Psoas muscle (tissue), 8 donors: Measurements from ENCODE around the gene PLCZ1. TPM values are rescaled to one million over a fixed set of nuclear protein-coding genes. Genes with fewer than 3 reads are reported as not detected.

Experiments
- ATAC-seq, 4 donors: fragments of 200-7000 bp; cut with Tn5 transposase; one replicate each; pipeline ENCODE4 v1.9.1; 2020; ENCODE audit warnings: moderate library complexity in 3 of 4, mild to moderate bottlenecking in 2 of 4
- DNase-seq, 2 donors: peaks; one replicate each; pipeline ENCODE4 v3.0.0-alpha.2; 2020
- H3K27ac ChIP-seq: fragments of 200-600 bp; one replicate; pipeline ENCODE4 v1.8.0; 2022
- H3K27me3 ChIP-seq, 3 donors: fragments of 200-600 bp in 1 of 3; one replicate each; pipeline versions ENCODE4 v1.6.1 to v1.8.0; 2013 to 2022; ENCODE audit warnings: low read length in 2 of 3, mild to moderate bottlenecking in 2 of 3, moderate library complexity in 1 of 3; ENCODE audit not compliant: insufficient read depth in 3 of 3
- H3K36me3 ChIP-seq, 2 donors: fragments of 200-600 bp in 1 of 2; one replicate each; pipeline versions ENCODE4 v1.6.1 to v1.8.0; 2013 to 2022; ENCODE audit warnings: low read depth in 1 of 2, mild to moderate bottlenecking in 1 of 2, moderate library complexity in 1 of 2; ENCODE audit not compliant: insufficient read depth in 1 of 2
- H3K4me1 ChIP-seq: fragments of 200-600 bp; one replicate; pipeline ENCODE4 v1.8.0; 2022
- H3K4me3 ChIP-seq: fragments of 200-600 bp; one replicate; pipeline ENCODE4 v1.8.0; 2022; ENCODE audit warnings: mild to moderate bottlenecking
- H3K9me3 ChIP-seq: fragments of 200-600 bp; one replicate; pipeline ENCODE4 v1.8.0; 2022
- CTCF ChIP-seq: fragments of 200-600 bp; IDR thresholded peaks from one replicate; pipeline ENCODE4 v1.8.0; 2022; ENCODE audit warnings: antibody characterized with exemption
- WGBS, 3 donors: extraction: QIAGEN DNeasy Blood & Tissue Kit; methylation state at CpG; one replicate each; pipeline versions ENCODE4 v1.1.6 to v1.1.7; 2013; 5-methylcytosine and 5-hydroxymethylcytosine counted together
- intact Hi-C, 2 donors: fragments of 100-400 bp; cut with DNase I; formaldehyde crosslinking; loops; one replicate each; pipeline versions ENCODE4 v1.11.0 to v1.14.2; 2022
- polyA plus RNA-seq, 3 donors: library from polyadenylated mRNA; stranded (reverse); fragments of 200-250 nt; gene quantifications; one replicate each; pipeline ENCODE4 v1.2.3, GENCODE V29; 2013
- total RNA-seq, 4 donors: library from RNA; stranded (reverse); fragmentation: NEBNext Ultra II Directional in 2 of 4; extraction: Animal tissue kit (Norgen Biotek cat#: 25700) in 2 of 4; gene quantifications; one replicate each; pipeline versions ENCODE4 v1.2.1 to v1.2.4, GENCODE V29; 2021 to 2023
- donor health status: healthy with polysubstance abuse.
- donor health status: DM: no; HTN: no; CAD: no; lungs with moderate emphysema.
- donor health status: Bipolar disorder and iron deficiency.
- donor health status: healthy.
- donor health status: DM: yes; HTN: yes; CAD: no.
- donor health status: DM: no; HTN: no; CAD: no.
- donor health status: DM: no; HTN: no; CAD: no.
- donor health status: DM: yes; HTN: yes; CAD: no.

The PLCZ1 gene
- total and polyA plus RNA-seq, 7 donors: not detected

- no peaks in the 10 kb centered on the region for H3K27me3 ChIP-seq
- no peak for ATAC-seq
- no peak for DNase-seq
- H3K4me1 ChIP-seq: no peaks in the 10 kb centered on the region
- 50 to 54% (median 52%) methylated on average over 5 of the region's 5 CpGs for WGBS, 3 donors
- H3K4me3 ChIP-seq: no peak overlapping the region
- H3K27ac ChIP-seq: no peak overlapping the region
- no peaks in the 10 kb centered on the region for H3K36me3 ChIP-seq
- no peaks in the 10 kb centered on the region for H3K9me3 ChIP-seq
- intact Hi-C loops: no loop called here
- TF ChIP-seq CTCF: no peak
Measured at GRCh38 chr12:18643681-18644080, 94.1 kb downstream of the PLCZ1 start.

- 65 to 68% (median 68%) methylated on average over 4 of the region's 4 CpGs for WGBS, 3 donors
- H3K36me3 ChIP-seq: no peaks in the 10 kb centered on the region
- no peak overlapping the region for H3K4me3 ChIP-seq
- DNase-seq (no peak), ATAC-seq (no peak)
- intact Hi-C loops: no loop called here
- H3K27me3 ChIP-seq: no peaks in the 10 kb centered on the region
- TF ChIP-seq CTCF: no peak
- H3K4me1 ChIP-seq: no peaks in the 10 kb centered on the region
- H3K9me3 ChIP-seq: no peaks in the 10 kb centered on the region
- H3K27ac ChIP-seq: no peak overlapping the region
Measured at GRCh38 chr12:18640321-18640955, 97.4 kb downstream of the PLCZ1 start.

DNA sequence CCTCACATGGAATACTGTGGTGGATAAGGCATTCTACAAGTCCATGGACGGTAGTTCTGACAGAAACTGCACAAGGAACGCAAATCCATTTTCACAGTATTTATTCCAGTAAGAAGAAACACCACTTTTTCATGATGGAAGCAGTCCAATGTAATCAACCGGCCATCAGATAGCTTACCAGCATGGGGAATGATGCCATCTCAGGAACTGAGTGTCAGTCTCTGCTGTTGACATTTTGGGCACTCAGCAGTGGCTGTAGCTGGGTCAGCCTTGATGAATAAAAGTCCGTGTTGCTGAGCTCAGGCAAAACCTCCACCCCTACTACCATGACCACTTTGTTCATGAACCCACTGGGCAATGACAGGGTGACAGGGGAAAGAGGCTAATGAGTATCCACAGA is 103.4 kb downstream of the PLCZ1 start:
- ATAC-seq (no peak), DNase-seq (no peak)
- intact Hi-C loops: no loop called here
- Histone ChIP-seq H3K4me3 (no peak overlapping the region), H3K4me1 (no peaks in the 10 kb centered on the region), H3K27me3 (no peaks in the 10 kb centered on the region), H3K36me3 (no peaks in the 10 kb centered on the region), H3K9me3 (no peaks in the 10 kb centered on the region), H3K27ac (no peak overlapping the region)
- WGBS, 3 donors: 65 to 69% (median 65%) methylated on average over 4 of the region's 4 CpGs
- no peak for TF ChIP-seq CTCF

Other genes with a start within 250 kb of the PLCZ1 start
- not detected for gene CAPZA3, start 107 bp upstream of the PLCZ1 start, total RNA-seq
- gene CAPZA3, start 107 bp upstream of the PLCZ1 start, polyA plus RNA-seq: not detected